Epithelial cell of umbilical artery (primary cell): ENCODE data around the gene AQP1. TPM values are rescaled to one million over a fixed set of nuclear protein-coding genes. Genes with fewer than 3 reads are reported as not detected.

Experiments
- total RNA-seq: library from RNA; depleted of rRNA; stranded (reverse); fragments of >200 nt; gene quantifications from 2 replicates; pipeline ENCODE4 v1.2.3, GENCODE V29; 2014

The AQP1 gene
- total RNA-seq = 3.6 and 9.3 TPM in 2 replicates

DNA sequence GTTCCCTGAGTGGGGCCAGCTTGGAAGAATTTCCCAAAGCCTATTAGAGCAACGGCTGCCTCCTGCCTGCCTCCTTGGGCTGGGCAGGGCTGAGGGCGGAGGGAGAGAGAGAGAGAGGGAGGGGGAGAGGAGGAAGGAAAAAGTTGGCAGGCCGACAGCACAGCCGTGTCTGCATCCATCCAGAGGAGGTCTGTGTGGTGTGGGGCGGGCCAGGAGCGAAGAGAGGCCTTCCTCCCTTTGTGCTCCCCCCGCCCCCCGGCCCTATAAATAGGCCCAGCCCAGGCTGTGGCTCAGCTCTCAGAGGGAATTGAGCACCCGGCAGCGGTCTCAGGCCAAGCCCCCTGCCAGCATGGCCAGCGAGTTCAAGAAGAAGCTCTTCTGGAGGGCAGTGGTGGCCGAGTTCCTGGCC, at the start of gene AQP1:
Gene AQP1 (plus strand): TSS at position 293 of the 409 bp plus-strand sequence. CDS start 57 bp downstream, at position 350.

DNA sequence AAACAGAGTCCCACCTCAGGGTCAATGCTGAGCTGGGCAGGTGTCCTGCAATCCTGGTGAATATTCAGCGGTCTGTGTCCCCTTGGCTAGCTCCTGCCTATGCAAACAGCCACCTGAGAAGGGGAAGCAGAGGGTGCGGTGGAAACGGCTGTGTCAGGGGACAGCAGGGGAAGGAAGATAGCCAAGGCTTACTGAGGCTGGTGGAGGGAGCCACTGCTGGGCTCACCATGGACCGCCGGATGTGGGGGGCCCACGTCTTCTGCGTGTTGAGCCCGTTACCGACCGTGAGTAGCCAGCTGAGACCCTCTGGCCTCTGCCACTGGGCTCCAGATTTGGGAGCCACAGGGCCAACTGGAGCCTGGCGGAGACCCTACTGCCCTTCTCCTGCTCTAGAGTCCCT, 52.2 kb downstream of the AQP1 start, which contains the start of gene GHRHR:
Gene GHRHR (plus strand): TSS at position 112 of the 400 bp plus-strand sequence. CDS start 116 bp downstream, at position 228.

Other genes starting within 250 kb of the AQP1 start
- not detected in 2 replicates for gene CRHR2, start 229.4 kb upstream of the AQP1 start, total RNA-seq
- gene INMT, start 159.7 kb upstream of the AQP1 start, total RNA-seq = 0.15 TPM in 1 of 2 replicates, not detected in the other
- 2.3 and 3.8 TPM in 2 replicates for gene MINDY4, start 140.4 kb upstream of the AQP1 start, total RNA-seq
- gene GHRHR, start 52.1 kb downstream of the AQP1 start, total RNA-seq = not detected in 2 replicates
- 0.15 and 4.2 TPM in 2 replicates for gene ADCYAP1R1, start 140.5 kb downstream of the AQP1 start, total RNA-seq